Stimulated activated naive CD8-positive, alpha-beta T cell treated with anti-CD3 and anti-CD28 coated beads, Interleukin-15, Interleukin-2, amounts not matched to agents 100 U/mL and 50 U/mL, for 24 hours (primary cell): ENCODE data around the gene H19.

ENCODE experiments used
- ATAC-seq: fragments of 150-1000 bp; cut with Tn5 transposase; one replicate; pipeline ENCODE4 v1.10.0; 2021
- DNase-seq: peaks from one replicate; pipeline ENCODE4 v3.0.0; 2021

Gene H19

DNA sequence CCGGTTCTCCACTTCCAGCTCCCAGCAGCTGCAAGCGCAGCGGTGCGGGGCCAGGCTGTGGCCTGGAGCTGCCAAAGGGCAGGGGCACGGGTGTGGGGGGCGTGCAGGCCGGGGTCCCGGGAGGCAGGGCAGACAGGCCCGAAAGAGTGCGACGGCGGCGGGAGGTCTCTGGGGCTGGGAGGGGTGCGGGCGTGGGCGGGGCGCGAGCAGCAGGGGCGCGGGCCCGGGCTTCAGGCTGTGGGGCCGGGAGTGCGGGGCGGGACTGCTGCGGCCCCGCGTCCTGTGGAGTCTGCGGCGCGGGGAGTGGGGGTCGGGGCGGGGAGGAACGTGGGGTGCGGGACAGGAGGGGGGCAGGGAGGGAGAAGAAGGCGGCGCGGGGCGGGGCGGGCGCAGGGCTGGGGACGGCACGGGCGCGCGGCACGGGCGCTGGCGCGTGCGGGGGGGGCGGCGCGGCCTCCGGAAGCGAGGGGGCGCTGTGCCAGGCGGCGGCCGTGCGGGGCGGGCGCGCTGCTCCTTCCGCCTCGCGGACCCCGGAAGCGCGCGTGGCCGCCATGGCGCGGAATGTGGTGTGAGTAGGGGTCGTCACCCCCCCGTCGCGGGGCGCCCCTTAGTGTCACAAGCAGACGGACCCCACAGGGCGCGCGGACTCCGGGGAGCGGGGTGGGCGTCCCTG is 50.7 kb downstream of the H19 start, which contains the start of gene MRPL23:
MRPL23 (plus strand) TSS at position 521 of the 673 bp plus-strand sequence; CDS start at position 552, 31 bp downstream.
- DNase-seq (peak; percentile 20), ATAC-seq (peak; percentile 86)
